Spleen (tissue), 11 donors: ENCODE measurements around the gene TTYH1. TPM values are rescaled to one million over a fixed set of nuclear protein-coding genes. Genes with fewer than 3 reads are reported as not detected.
A peak's percentile ranks its signal among the peaks of the same experiment; 100 is the strongest.

Experiments used
- DNase-seq: peaks from one replicate; pipeline ENCODE4 v3.0.0-alpha.2; 2020
- H3K27ac ChIP-seq, 8 donors: fragments of 200-600 bp; sonication (generic) in 7 of 8; 1 replicate in 4 of 8; 2 replicates in 4 of 8; pipeline versions ENCODE4 v1.5.0 to v1.8.0; 2016 to 2021; ENCODE audit warnings: inconsistent platforms in 4 of 8, mild to moderate bottlenecking in 4 of 8, moderate library complexity in 1 of 8
- H3K27me3 ChIP-seq, 7 donors: fragments of 200-600 bp; sonication (generic) in 6 of 7; replicated peaks in 1 of 7; 1 replicate in 4 of 7; 2 replicates in 3 of 7; pipeline versions ENCODE4 v1.5.0 to v1.8.0; 2016 to 2021; ENCODE audit warnings: inconsistent platforms in 3 of 7, mild to moderate bottlenecking in 1 of 7
- H3K36me3 ChIP-seq, 6 donors: fragments of 200-600 bp; sonication (generic) in 5 of 6; 1 replicate in 4 of 6; 2 replicates in 2 of 6; pipeline versions ENCODE4 v1.5.0 to v1.8.0; 2016 to 2021; ENCODE audit warnings: inconsistent platforms in 2 of 6
- H3K4me1 ChIP-seq, 6 donors: fragments of 200-600 bp; sonication (generic) in 5 of 6; 1 replicate in 3 of 6; 2 replicates in 3 of 6; pipeline versions ENCODE4 v1.5.0 to v1.8.0; 2016 to 2021; ENCODE audit warnings: inconsistent platforms in 3 of 6
- H3K4me3 ChIP-seq, 8 donors: fragments of 200-600 bp; sonication (generic) in 7 of 8; 1 replicate in 4 of 8; 2 replicates in 4 of 8; pipeline versions ENCODE4 v1.5.0 to v1.8.0; 2016 to 2021; ENCODE audit warnings: inconsistent platforms in 4 of 8, mild to moderate bottlenecking in 4 of 8, moderate library complexity in 2 of 8
- H3K9me3 ChIP-seq, 8 donors: fragments of 200-600 bp; sonication (generic) in 7 of 8; 1 replicate in 4 of 8; 2 replicates in 4 of 8; pipeline versions ENCODE4 v1.5.0 to v1.8.0; 2016 to 2021; ENCODE audit warnings: inconsistent platforms in 4 of 8
- POLR2A ChIP-seq, 3 donors: fragments of 450-650 bp; IDR thresholded peaks; one replicate each; pipeline ENCODE4 v1.5.1; 2017; ENCODE audit warnings: antibody characterized with exemption in 3 of 3, mild to moderate bottlenecking in 1 of 3
- POLR2AphosphoS5 ChIP-seq, 3 donors: sonication (generic); formaldehyde crosslinking; IDR thresholded peaks; one replicate each; pipeline ENCODE4 v1.5.1; 2017; ENCODE audit warnings: antibody characterized with exemption in 3 of 3
- WGBS, 5 donors: extraction: QIAGEN DNeasy Blood & Tissue Kit in 3 of 5; methylation state at CpG; one replicate each; pipeline versions ENCODE4 v1.1.5 to v1.1.7; 2013 to 2018; 5-methylcytosine and 5-hydroxymethylcytosine counted together
- intact Hi-C: fragments of 100-400 bp; cut with DNase I; formaldehyde crosslinking; loops from one replicate; pipeline ENCODE4 v1.15.0; 2023; ENCODE audit warnings: low total_unique reads
- polyA plus RNA-seq, 3 donors: library from polyadenylated mRNA; stranded (reverse); fragments of 200-250 nt; gene quantifications; one replicate each; pipeline ENCODE4 v1.2.1, GENCODE V29; 2013
- total RNA-seq, 7 donors: library from RNA; depleted of rRNA in 3 of 7; stranded (reverse); fragments of >200 nt in 3 of 7; fragmentation: NEBNext Ultra II Directional in 4 of 7; extraction: Animal tissue kit (Norgen Biotek cat#: 25700) in 4 of 7; gene quantifications; one replicate each; pipeline versions ENCODE4 v1.1.0 to v1.2.1, GENCODE V29; 2016 to 2021
- TF ChIP-seq, protein P1 (sequence below), 11 experiments: fragments of 200-600 bp in 7 of 11; fragments of 450-650 bp in 4 of 11; sonication (generic) in 4 of 11; IDR thresholded peaks in 8 of 11; conservative IDR thresholded peaks in 3 of 11; 1 replicate in 7 of 11; 2 replicates in 4 of 11; pipeline versions ENCODE4 v1.4.0 to v1.8.0; 2016 to 2021; ENCODE audit warnings: antibody characterized with exemption in 11 of 11, inconsistent platforms in 4 of 11, mild to moderate bottlenecking in 1 of 11
- donor health status: healthy with polysubstance abuse.
- donor health status: DM: no; HTN: no; CAD: no; lungs with moderate emphysema.
- donor health status: DM: no; HTN: no; CAD: no.
- donor health status: Bipolar disorder and iron deficiency.
- donor health status: healthy.
- donor health status: DM: no; HTN: no; CAD: no.
- donor health status: DM: yes; HTN: yes; CAD: no.

Gene TTYH1
- total and polyA plus RNA-seq, 10 donors, result 0.97 to 3.5 (median 1.2) TPM

DNA sequence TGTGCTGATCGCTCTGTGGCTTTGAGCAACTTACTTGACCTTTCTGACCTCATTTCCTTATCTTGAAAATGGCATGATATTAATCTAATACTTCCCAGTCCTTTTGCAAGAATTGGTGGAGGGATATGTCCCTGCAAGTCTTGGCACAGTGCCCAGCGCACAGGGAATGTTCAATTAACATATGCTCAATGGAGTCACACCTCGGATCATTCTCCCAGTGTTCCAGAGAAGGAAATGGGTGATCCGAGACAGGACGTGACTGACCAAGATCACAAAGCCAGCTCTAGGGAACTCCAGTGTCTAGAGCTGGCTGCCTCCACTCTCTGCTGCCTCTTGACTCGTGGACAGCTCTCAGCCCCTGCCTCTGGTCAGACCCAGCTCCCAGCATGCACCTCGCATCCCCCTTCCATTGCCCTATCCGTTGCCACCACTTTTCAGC lies 54.3 kb downstream of the TTYH1 start:
- intact Hi-C loops, result no loop called here
- Histone ChIP-seq H3K27me3 (peaks cover 0 to 59% (median 10%) of the 10 kb centered on the region in 7 donors), H3K9me3 (no peaks in the 10 kb centered on the region), H3K4me3 (no peak overlapping the region), H3K27ac (peak overlapping the region in 3 of 8 donors; percentile 2 to 43 (median 27)), H3K4me1 (peaks cover 15 to 45% (median 36%) of the 10 kb centered on the region in 6 donors), H3K36me3 (no peaks in the 10 kb centered on the region)
- WGBS, 5 donors, result 56 to 70% (median 65%) methylated on average over 8 of the region's 8 CpGs
- no peak for DNase-seq
- TF ChIP-seq POLR2AphosphoS5 (IDR thresholded peaks at IDR 0.05), result no peak
- TF ChIP-seq, protein P1, sequence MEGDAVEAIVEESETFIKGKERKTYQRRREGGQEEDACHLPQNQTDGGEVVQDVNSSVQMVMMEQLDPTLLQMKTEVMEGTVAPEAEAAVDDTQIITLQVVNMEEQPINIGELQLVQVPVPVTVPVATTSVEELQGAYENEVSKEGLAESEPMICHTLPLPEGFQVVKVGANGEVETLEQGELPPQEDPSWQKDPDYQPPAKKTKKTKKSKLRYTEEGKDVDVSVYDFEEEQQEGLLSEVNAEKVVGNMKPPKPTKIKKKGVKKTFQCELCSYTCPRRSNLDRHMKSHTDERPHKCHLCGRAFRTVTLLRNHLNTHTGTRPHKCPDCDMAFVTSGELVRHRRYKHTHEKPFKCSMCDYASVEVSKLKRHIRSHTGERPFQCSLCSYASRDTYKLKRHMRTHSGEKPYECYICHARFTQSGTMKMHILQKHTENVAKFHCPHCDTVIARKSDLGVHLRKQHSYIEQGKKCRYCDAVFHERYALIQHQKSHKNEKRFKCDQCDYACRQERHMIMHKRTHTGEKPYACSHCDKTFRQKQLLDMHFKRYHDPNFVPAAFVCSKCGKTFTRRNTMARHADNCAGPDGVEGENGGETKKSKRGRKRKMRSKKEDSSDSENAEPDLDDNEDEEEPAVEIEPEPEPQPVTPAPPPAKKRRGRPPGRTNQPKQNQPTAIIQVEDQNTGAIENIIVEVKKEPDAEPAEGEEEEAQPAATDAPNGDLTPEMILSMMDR (IDR thresholded peaks at IDR 0.05 in 8 of 11, conservative IDR thresholded peaks at IDR 0.05 in 3 of 11), result no peak

DNA sequence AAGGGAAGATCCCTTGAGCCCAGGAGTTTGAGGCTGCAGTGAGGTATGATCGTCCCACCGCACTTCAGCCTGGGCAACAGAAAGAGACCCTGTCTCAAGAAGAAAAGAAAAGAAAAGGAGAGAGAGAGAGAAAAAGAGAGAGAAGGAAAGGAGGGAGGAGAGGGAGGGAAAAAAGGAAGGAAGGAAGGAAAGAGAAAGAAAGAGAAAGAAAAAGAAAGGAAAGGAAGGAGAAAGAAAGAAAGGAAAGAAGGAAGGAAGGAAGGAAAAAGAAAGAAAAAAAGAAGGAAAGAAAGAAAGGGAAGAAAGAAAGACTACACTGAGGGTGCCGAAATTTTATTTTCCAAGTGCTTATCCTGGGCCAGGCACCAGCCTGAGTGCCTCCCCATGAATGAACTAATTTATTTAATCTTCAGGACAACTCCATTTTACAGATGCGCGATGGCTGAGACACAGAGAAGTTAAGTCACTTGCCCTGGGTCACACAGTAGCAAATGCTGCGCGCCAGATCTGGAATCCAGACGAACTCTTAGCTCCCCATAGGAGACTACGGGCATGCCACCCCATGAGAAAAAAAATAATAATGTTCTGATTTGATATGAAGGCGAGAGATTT lies 55.1 kb downstream of the TTYH1 start:
- no peak for DNase-seq
- Histone ChIP-seq H3K36me3 (no peaks in the 10 kb centered on the region), H3K27ac (peak overlapping the region in 4 of 8 donors; percentile 46 to 79 (median 72)), H3K9me3 (no peaks in the 10 kb centered on the region), H3K4me1 (peaks cover 15 to 39% (median 34%) of the 10 kb centered on the region in 6 donors), H3K4me3 (peak overlapping the region in 3 of 8 donors; percentile 31 to 64 (median 41)), H3K27me3 (peaks cover 0 to 64% (median 10%) of the 10 kb centered on the region in 7 donors)
- intact Hi-C loops, result no loop called here
- WGBS, 5 donors, result 77 to 83% (median 80%) methylated on average over 10 of the region's 10 CpGs
- TF ChIP-seq POLR2A (IDR thresholded peaks at IDR 0.05), result no peak
- TF ChIP-seq POLR2AphosphoS5 (IDR thresholded peaks at IDR 0.05), result no peak
- TF ChIP-seq, protein P1 (IDR thresholded peaks at IDR 0.05 in 8 of 11, conservative IDR thresholded peaks at IDR 0.05 in 3 of 11), result no peak

DNA sequence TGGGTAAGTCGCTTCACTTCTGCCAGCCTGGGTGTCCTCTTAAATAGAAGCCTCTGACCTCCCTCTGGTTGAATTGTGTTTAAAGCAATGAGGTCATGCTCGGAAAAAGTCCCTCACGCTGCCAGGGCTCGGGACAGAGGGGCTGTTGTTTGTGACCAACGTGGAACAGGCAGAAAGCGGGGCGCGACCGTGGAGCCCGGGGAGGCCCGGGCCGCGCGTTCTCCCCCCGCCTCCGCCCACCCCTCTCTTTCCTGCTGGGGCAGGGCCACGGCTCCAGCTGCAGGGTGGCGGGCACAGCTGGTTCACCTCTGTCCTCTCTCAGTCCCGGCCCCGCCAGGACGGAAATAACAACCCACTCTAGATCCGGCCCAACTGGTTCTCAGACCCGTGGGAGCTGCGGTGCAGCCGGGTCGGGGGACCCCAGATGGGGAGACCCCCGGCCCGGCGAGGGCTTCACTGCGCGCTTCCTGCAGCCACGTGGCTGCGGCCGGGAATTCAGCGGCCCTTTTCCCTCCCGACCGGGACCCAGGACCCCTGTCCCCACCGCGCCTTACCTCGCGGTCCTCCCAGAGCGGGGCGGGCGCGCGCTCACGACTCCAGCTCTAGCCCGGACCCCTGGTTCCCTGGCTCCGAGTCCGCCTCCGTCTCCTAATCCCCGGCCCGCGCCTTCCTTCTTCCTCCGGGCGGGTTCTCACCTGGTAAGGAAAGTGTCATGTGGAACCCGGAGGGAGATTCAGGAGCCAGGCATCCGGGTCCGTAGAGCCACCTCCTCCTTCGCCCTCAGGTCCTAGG lies 55.9 kb downstream of the TTYH1 start:
- H3K27me3 ChIP-seq, result peaks cover 0 to 67% (median 10%) of the 10 kb centered on the region in 7 donors
- intact Hi-C loops, result no loop called here
- H3K36me3 ChIP-seq, result no peaks in the 10 kb centered on the region
- H3K4me3 ChIP-seq, result peak overlapping the region in 7 of 8 donors; percentile 1 to 64 (median 20)
- WGBS, 5 donors, result 2 to 5% (median 2%) methylated on average over 28 to 60 of the region's 60 CpGs
- TF ChIP-seq POLR2A (IDR thresholded peaks at IDR 0.05) (no peak), POLR2AphosphoS5 (IDR thresholded peaks at IDR 0.05) (peak in 2 of 3 donors; percentile 48 to 60)
- TF ChIP-seq, protein P1 (IDR thresholded peaks at IDR 0.05 in 8 of 11, conservative IDR thresholded peaks at IDR 0.05 in 3 of 11), result no peak
- peak overlapping the region; percentile 10 to 79 (median 57) for H3K27ac ChIP-seq
- peaks cover 15 to 39% (median 34%) of the 10 kb centered on the region in 6 donors for H3K4me1 ChIP-seq
- no peaks in the 10 kb centered on the region for H3K9me3 ChIP-seq
- DNase-seq, result peak; percentile 73
